Esophagus squamous epithelium (tissue), 4 donors: Measurements from ENCODE around the gene SERPINB5.

Experiments used
- POLR2A ChIP-seq, 4 donors: fragments of 450-650 bp; IDR thresholded peaks; one replicate each; pipeline ENCODE4 v1.6.1; 2017; ENCODE audit warnings: antibody characterized with exemption in 4 of 4, mild to moderate bottlenecking in 4 of 4, moderate library complexity in 3 of 4
- TF ChIP-seq, protein P1 (sequence below), 6 experiments: fragments of 450-650 bp in 4 of 6; fragments of 200-600 bp in 2 of 6; sonication (generic) in 2 of 6; IDR thresholded peaks; one replicate each; pipeline ENCODE4 v1.5.1; 2016 to 2019; ENCODE audit warnings: antibody characterized with exemption in 6 of 6, mild to moderate bottlenecking in 4 of 6, moderate library complexity in 4 of 6

DNA sequence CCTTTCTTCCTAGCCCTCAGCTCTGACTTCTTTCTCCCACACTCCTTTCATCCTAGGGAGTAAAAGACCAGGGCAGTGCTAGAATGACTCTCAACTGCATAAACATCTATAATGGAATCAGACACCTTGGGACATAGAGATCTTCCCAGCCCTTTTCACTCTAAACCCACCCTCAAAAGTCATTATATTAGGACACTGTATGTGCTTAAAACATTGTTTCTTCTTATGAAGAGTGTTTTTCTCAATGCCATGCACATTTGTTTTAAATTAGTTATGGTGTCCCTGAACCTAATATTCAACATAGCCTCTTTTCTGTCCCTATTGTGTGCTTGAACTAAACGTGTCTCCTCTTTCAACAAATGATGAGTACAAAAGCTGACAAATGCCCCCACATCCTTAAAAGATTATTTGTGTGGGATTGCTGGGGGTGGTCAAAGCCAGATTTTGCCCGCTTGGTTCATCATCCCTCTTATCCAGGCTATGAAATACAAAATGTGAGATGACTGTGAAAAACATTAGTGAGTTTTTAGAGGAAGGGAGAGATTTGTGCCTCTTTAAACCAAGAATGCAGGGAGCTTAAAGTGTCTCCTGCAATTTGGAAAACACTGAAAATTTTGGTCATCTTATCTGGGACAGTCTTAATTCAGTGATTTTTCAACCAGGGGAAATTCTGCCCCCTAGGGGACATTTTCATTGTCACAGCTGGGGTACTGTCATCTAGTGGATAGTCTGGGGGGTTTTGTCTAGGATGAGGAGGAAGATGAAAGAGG, 29.0 kb downstream of the SERPINB5 start:
- TF ChIP-seq POLR2A (IDR thresholded peaks at IDR 0.05): no peak
- TF ChIP-seq, protein P1, sequence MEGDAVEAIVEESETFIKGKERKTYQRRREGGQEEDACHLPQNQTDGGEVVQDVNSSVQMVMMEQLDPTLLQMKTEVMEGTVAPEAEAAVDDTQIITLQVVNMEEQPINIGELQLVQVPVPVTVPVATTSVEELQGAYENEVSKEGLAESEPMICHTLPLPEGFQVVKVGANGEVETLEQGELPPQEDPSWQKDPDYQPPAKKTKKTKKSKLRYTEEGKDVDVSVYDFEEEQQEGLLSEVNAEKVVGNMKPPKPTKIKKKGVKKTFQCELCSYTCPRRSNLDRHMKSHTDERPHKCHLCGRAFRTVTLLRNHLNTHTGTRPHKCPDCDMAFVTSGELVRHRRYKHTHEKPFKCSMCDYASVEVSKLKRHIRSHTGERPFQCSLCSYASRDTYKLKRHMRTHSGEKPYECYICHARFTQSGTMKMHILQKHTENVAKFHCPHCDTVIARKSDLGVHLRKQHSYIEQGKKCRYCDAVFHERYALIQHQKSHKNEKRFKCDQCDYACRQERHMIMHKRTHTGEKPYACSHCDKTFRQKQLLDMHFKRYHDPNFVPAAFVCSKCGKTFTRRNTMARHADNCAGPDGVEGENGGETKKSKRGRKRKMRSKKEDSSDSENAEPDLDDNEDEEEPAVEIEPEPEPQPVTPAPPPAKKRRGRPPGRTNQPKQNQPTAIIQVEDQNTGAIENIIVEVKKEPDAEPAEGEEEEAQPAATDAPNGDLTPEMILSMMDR (IDR thresholded peaks at IDR 0.05): peak in 5 of 6 experiments; percentile 40 to 61 (median 46)
